GM18909 (cell line): ENCODE measurements around the gene SLC24A4.

Experiments
- ATAC-seq: cut with Tn5 transposase; IDR thresholded peaks from one replicate; pipeline ENCODE4 v1.9.1; 2021; ENCODE audit warnings: mild to moderate bottlenecking; ENCODE audit not compliant: unreplicated experiment, poor library complexity

The SLC24A4 gene

GRCh38 chr14:92323011-92323915 is at the start of gene SLC24A4:
Gene SLC24A4 (plus strand): TSS chr14:92323165. CDS start chr14:92323831, 666 bp downstream.
- ATAC-seq: no peak

- ATAC-seq: no peak
These were observed 49.8 kb upstream of the SLC24A4 start for GRCh38 chr14:92273166-92273565.

- ATAC-seq: no peak
These were observed 48.9 kb upstream of the SLC24A4 start for GRCh38 chr14:92274055-92274454.

- ATAC-seq: no peak
These were observed 46.9 kb upstream of the SLC24A4 start for GRCh38 chr14:92276074-92276473.

GRCh38 chr14:92277031-92277430 is 45.9 kb upstream of the SLC24A4 start:
- no peak for ATAC-seq

- ATAC-seq: no peak
These were observed 42.3 kb upstream of the SLC24A4 start for GRCh38 chr14:92280554-92281262.

GRCh38 chr14:92282669-92283068 is 40.3 kb upstream of the SLC24A4 start:
- ATAC-seq: no peak

GRCh38 chr14:92285311-92285710 is 37.7 kb upstream of the SLC24A4 start:
- no peak for ATAC-seq

GRCh38 chr14:92287987-92288386 is 35.0 kb upstream of the SLC24A4 start:
- no peak for ATAC-seq

GRCh38 chr14:92288994-92289660 is 33.8 kb upstream of the SLC24A4 start:
- no peak for ATAC-seq

- no peak for ATAC-seq
These were observed 30.3 kb upstream of the SLC24A4 start for GRCh38 chr14:92292673-92293072.

- no peak for ATAC-seq
These were observed 28.5 kb upstream of the SLC24A4 start for GRCh38 chr14:92294506-92294905.

GRCh38 chr14:92297818-92298595 is 25.0 kb upstream of the SLC24A4 start:
- ATAC-seq: no peak

GRCh38 chr14:92302481-92302880 is 20.5 kb upstream of the SLC24A4 start:
- no peak for ATAC-seq

- ATAC-seq: no peak
These were observed 14.2 kb upstream of the SLC24A4 start for GRCh38 chr14:92308716-92309115.

GRCh38 chr14:92309968-92310530 is 12.9 kb upstream of the SLC24A4 start:
- no peak for ATAC-seq

GRCh38 chr14:92310776-92311375 is 12.1 kb upstream of the SLC24A4 start:
- ATAC-seq: no peak

- no peak for ATAC-seq
These were observed 8.8 kb upstream of the SLC24A4 start for GRCh38 chr14:92314182-92314581.

- ATAC-seq: no peak
These were observed 7.7 kb upstream of the SLC24A4 start for GRCh38 chr14:92315050-92315805.
